OCI-LY3 (cell line): ENCODE results near the gene NFIL3.

Source experiments
- EZH2phosphoT487 ChIP-seq: fragments of 200-600 bp; shearing (Covaris generic); IDR thresholded peaks from 2 replicates; pipeline ENCODE4 v1.6.1; 2018; ENCODE audit warnings: antibody characterized with exemption, mixed run types, low read depth
- TF ChIP-seq, protein P1 (sequence below): fragments of 200-600, 300-600 bp; sonication (generic); IDR thresholded peaks from 2 replicates; pipeline ENCODE4 v1.5.1; 2014; ENCODE audit warnings: antibody characterized with exemption, low read length, low read depth

DNA sequence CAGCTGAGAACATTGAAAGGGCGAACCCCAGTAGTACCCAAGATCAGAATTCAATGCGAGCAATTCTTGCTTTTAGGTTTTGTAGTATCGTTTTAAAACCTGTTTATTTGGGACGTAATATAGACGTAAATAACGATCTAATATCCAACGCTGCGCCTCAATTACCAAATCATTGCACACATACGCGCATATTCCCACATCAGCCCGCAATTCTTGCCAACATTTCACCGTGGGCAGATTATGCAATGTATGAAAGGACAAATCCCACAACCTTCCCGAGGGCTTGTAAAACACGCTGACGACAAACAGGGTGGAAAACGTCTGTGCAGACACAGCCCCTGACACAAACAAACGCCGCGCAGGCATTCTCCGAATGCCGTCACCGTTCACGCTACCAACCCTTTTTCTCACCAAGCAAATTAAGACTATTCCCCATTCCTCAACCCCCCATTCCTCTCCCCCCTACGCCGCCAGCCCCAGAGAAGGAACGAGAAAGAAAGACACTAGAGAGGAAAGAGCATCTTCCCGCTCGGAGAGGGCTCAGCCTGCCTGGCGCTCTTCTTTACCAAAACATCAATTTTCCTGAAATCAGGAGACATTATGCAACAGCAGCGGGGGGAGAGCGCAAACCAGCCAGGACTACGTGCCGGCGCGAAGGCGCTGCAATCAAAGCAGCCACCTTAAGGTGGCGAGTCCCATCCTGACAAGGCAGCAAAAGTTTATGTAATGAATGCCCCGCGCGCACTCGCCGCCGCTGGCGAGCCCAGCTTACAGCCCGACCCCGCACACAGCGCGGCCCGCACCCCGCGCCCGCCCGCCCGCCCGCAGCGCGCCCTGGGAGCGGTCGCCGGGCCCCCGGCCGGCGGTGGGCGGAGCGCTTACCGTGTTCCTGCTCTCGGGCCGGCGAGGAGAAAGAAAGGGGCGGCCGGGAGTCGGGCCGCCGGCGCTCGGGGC is 597 bp downstream of the NFIL3 start:
- TF ChIP-seq, protein P1, sequence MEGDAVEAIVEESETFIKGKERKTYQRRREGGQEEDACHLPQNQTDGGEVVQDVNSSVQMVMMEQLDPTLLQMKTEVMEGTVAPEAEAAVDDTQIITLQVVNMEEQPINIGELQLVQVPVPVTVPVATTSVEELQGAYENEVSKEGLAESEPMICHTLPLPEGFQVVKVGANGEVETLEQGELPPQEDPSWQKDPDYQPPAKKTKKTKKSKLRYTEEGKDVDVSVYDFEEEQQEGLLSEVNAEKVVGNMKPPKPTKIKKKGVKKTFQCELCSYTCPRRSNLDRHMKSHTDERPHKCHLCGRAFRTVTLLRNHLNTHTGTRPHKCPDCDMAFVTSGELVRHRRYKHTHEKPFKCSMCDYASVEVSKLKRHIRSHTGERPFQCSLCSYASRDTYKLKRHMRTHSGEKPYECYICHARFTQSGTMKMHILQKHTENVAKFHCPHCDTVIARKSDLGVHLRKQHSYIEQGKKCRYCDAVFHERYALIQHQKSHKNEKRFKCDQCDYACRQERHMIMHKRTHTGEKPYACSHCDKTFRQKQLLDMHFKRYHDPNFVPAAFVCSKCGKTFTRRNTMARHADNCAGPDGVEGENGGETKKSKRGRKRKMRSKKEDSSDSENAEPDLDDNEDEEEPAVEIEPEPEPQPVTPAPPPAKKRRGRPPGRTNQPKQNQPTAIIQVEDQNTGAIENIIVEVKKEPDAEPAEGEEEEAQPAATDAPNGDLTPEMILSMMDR = peak; percentile 27
- TF ChIP-seq EZH2phosphoT487 = 0 out of 2 replicates have a peak, but pooled peaks have one; percentile 19
